CD8-positive, alpha-beta memory T cell (primary cell): ENCODE results near the gene ADGRL1. TPM values are rescaled to one million over a fixed set of nuclear protein-coding genes. Genes with fewer than 3 reads are reported as not detected.

ENCODE experiments used
- CTCF ChIA-PET: fragments of 350-600 bp; sonication (Branson Sonifier 250); formaldehyde crosslinking; loops from one replicate; lab custom pipeline; 2021; ENCODE audit warnings: antibody characterized with exemption; lab: Charles Lee
- POLR2A ChIA-PET: fragments of 350-600 bp; sonication (Branson Sonifier 250); formaldehyde crosslinking; loops from one replicate; lab custom pipeline; 2021; ENCODE audit warnings: antibody characterized with exemption; lab: Charles Lee
- DNase-seq, 5 donors: peaks; one replicate each; pipeline versions ENCODE4 v3.0.0 to v3.0.0-alpha.2; 2020 to 2022; ENCODE audit warnings: mixed read lengths in 1 of 5
- H3K27ac ChIP-seq: one replicate; pipeline ENCODE4 v1.7.0; 2013; ENCODE audit warnings: low read depth, mild to moderate bottlenecking, low read length, moderate library complexity
- H3K27me3 ChIP-seq: 2 replicates; pipeline ENCODE4 v1.7.0; 2013; ENCODE audit warnings: low read length, mild to moderate bottlenecking; ENCODE audit not compliant: insufficient read depth, poor library complexity, severe bottlenecking
- H3K36me3 ChIP-seq: 2 replicates; pipeline ENCODE4 v1.7.0; 2013; ENCODE audit warnings: mild to moderate bottlenecking, low read length, moderate library complexity; ENCODE audit not compliant: insufficient read depth
- H3K4me1 ChIP-seq: 2 replicates; pipeline ENCODE4 v1.7.0; 2013; ENCODE audit warnings: mild to moderate bottlenecking, low read length, moderate library complexity; ENCODE audit not compliant: insufficient read depth
- H3K4me3 ChIP-seq: 2 replicates; pipeline ENCODE4 v1.7.0; 2013; ENCODE audit warnings: mild to moderate bottlenecking, low read length
- H3K9me3 ChIP-seq: 2 replicates; pipeline ENCODE4 v1.7.0; 2013; ENCODE audit warnings: mild to moderate bottlenecking, low read length
- H3K27ac Mint-ChIP-seq, 8 donors: one replicate each; pipeline ENCODE4 v1.8.0; 2020 to 2021; ENCODE audit warnings: mixed read lengths in 8 of 8, mild to moderate bottlenecking in 6 of 8, inconsistent platforms in 3 of 8, moderate library complexity in 3 of 8
- H3K27me3 Mint-ChIP-seq, 2 donors: one replicate each; pipeline ENCODE4 v1.8.0; 2020 to 2021; ENCODE audit warnings: mixed read lengths in 2 of 2, mild to moderate bottlenecking in 1 of 2, moderate library complexity in 1 of 2
- H3K36me3 Mint-ChIP-seq, 3 donors: one replicate each; pipeline ENCODE4 v1.8.0; 2020 to 2021; ENCODE audit warnings: mixed read lengths in 3 of 3, inconsistent platforms in 1 of 3, mild to moderate bottlenecking in 1 of 3
- H3K4me1 Mint-ChIP-seq, 3 donors: one replicate each; pipeline ENCODE4 v1.8.0; 2020 to 2021; ENCODE audit warnings: mixed read lengths in 3 of 3, inconsistent platforms in 1 of 3, mild to moderate bottlenecking in 1 of 3
- H3K4me3 Mint-ChIP-seq, 7 donors: one replicate each; pipeline ENCODE4 v1.8.0; 2020 to 2021; ENCODE audit warnings: mixed read lengths in 7 of 7, mild to moderate bottlenecking in 6 of 7, moderate library complexity in 4 of 7, inconsistent platforms in 2 of 7
- H3K9me3 Mint-ChIP-seq, 5 donors: one replicate each; pipeline ENCODE4 v1.8.0; 2020 to 2022; ENCODE audit warnings: mixed read lengths in 5 of 5, mild to moderate bottlenecking in 3 of 5, moderate library complexity in 2 of 5, inconsistent platforms in 1 of 5
- polyA plus RNA-seq: library from polyadenylated mRNA; unstranded; fragments of 300-500 nt; fragmentation: Illumina TruSeq; gene quantifications from one replicate; pipeline ENCODE4 v1.2.3, GENCODE V29; 2021
- total RNA-seq, 2 experiments: library from RNA; stranded (reverse); gene quantifications; one replicate each; pipeline ENCODE4 v1.2.3, GENCODE V29; 2021

ADGRL1 gene
- total and polyA plus RNA-seq, 3 experiments from 2014 or later: 0.81 to 5.8 (median 5.8) TPM

- Mint-ChIP-seq H3K36me3 (peaks cover 0 to 6% (median 0%) of the 10 kb centered on the region in 3 donors), H3K4me3 (no peak overlapping the region), H3K9me3 (no peaks in the 10 kb centered on the region), H3K4me1 (peaks cover 25 to 30% (median 26%) of the 10 kb centered on the region in 3 donors), H3K27ac (peak overlapping the region in 1 of 8 donors; percentile 70), H3K27me3 (peaks cover 0 to 2% of the 10 kb centered on the region in 2 donors)
- Histone ChIP-seq H3K4me3 (no peak overlapping the region), H3K9me3 (no peaks in the 10 kb centered on the region), H3K27me3 (no peaks in the 10 kb centered on the region), H3K36me3 (no peaks in the 10 kb centered on the region), H3K4me1 (peaks cover 23% of the 10 kb centered on the region), H3K27ac (no peak overlapping the region)
- ChIA-PET POLR2A (interaction anchor here (1.7 kb wide), 1 partner anchor 16 kb away, joined by 4 read pairs; the partner anchor contains the start of gene ASF1B), CTCF (no interaction called here)
- no peak for DNase-seq
These were observed 85.5 kb downstream of the ADGRL1 start for GRCh38 chr19:14120497-14120780.

- Histone ChIP-seq H3K9me3 (no peaks in the 10 kb centered on the region), H3K4me1 (peaks cover 25% of the 10 kb centered on the region), H3K4me3 (no peak overlapping the region), H3K27ac (no peak overlapping the region), H3K36me3 (no peaks in the 10 kb centered on the region), H3K27me3 (no peaks in the 10 kb centered on the region)
- peaks cover 0 to 6% (median 0%) of the 10 kb centered on the region in 3 donors for H3K36me3 Mint-ChIP-seq
- H3K4me1 Mint-ChIP-seq: peaks cover 26 to 35% (median 32%) of the 10 kb centered on the region in 3 donors
- ChIA-PET CTCF (interaction anchor here (1.0 to 1.3 kb wide), 2 partner anchors 17 to 44 kb away, joined by 3 read pairs; partner anchors contain the start of gene ASF1B), POLR2A (interaction anchor here (1.7 kb wide), 1 partner anchor 17 kb away, joined by 4 read pairs; the partner anchor contains the start of gene ASF1B)
- no peak for DNase-seq
- H3K4me3 Mint-ChIP-seq: peak overlapping the region in 4 of 7 donors; percentile 31 to 91 (median 82)
- no peaks in the 10 kb centered on the region for H3K9me3 Mint-ChIP-seq
- peak overlapping the region in 5 of 8 donors; percentile 19 to 100 (median 55) for H3K27ac Mint-ChIP-seq
- peaks cover 0 to 2% of the 10 kb centered on the region in 2 donors for H3K27me3 Mint-ChIP-seq
These were observed 86.1 kb downstream of the ADGRL1 start for GRCh38 chr19:14119644-14120496.

- Histone ChIP-seq H3K27me3 (no peaks in the 10 kb centered on the region), H3K4me3 (peak overlapping the region; percentile 42), H3K27ac (peak overlapping the region; percentile 85), H3K9me3 (no peaks in the 10 kb centered on the region), H3K36me3 (no peaks in the 10 kb centered on the region), H3K4me1 (peaks cover 25% of the 10 kb centered on the region)
- Mint-ChIP-seq H3K36me3 (peaks cover 0 to 6% (median 0%) of the 10 kb centered on the region in 3 donors), H3K27ac (peak overlapping the region; percentile 96 to 100 (median 99)), H3K4me1 (peaks cover 30 to 38% (median 35%) of the 10 kb centered on the region in 3 donors), H3K9me3 (no peaks in the 10 kb centered on the region), H3K4me3 (peak overlapping the region; percentile 88 to 98 (median 94)), H3K27me3 (peaks cover 0 to 2% of the 10 kb centered on the region in 2 donors)
- ChIA-PET CTCF (interaction anchor here (1.0 to 1.3 kb wide), 2 partner anchors 18 to 43 kb away, joined by 3 read pairs; partner anchors contain the start of gene ASF1B), POLR2A (interaction anchor here (1.7 kb wide), 1 partner anchor 17 kb away, joined by 4 read pairs; the partner anchor contains the start of gene ASF1B)
- no peak for DNase-seq
These were observed 86.8 kb downstream of the ADGRL1 start for GRCh38 chr19:14119146-14119545.

GRCh38 chr19:14118165-14119051 lies 87.6 kb downstream of the ADGRL1 start:
- Histone ChIP-seq H3K27ac (peak overlapping the region; percentile 85), H3K36me3 (no peaks in the 10 kb centered on the region), H3K27me3 (no peaks in the 10 kb centered on the region), H3K4me3 (peak overlapping the region; percentile 42), H3K9me3 (no peaks in the 10 kb centered on the region), H3K4me1 (peaks cover 28% of the 10 kb centered on the region)
- peaks cover 0 to 4% of the 10 kb centered on the region in 2 donors for H3K27me3 Mint-ChIP-seq
- peak; percentile 29 to 68 (median 53) for DNase-seq
- ChIA-PET CTCF (interaction anchor here (1.0 to 1.3 kb wide), 4 partner anchors 13 to 42 kb away, joined by 3 to 5 read pairs (median 3); partner anchors contain the start of gene ASF1B), POLR2A (interaction anchor here (1.0 to 1.2 kb wide), 3 partner anchors 18 to 43 kb away, joined by 4 to 6 read pairs (median 6); partner anchors contain the start of gene ASF1B)
- H3K4me3 Mint-ChIP-seq: peak overlapping the region; percentile 88 to 98 (median 94)
- peaks cover 0 to 6% (median 0%) of the 10 kb centered on the region in 3 donors for H3K36me3 Mint-ChIP-seq
- H3K27ac Mint-ChIP-seq: peak overlapping the region; percentile 96 to 100 (median 99)
- H3K9me3 Mint-ChIP-seq: no peaks in the 10 kb centered on the region
- H3K4me1 Mint-ChIP-seq: peaks cover 33 to 45% (median 35%) of the 10 kb centered on the region in 3 donors

GRCh38 chr19:14117668-14118164 lies 88.3 kb downstream of the ADGRL1 start, which contains the start of gene PRKACA:
TSS of gene PRKACA (minus strand) at chr19:14117762. CDS start at chr19:14117547, 215 bp downstream.
- Mint-ChIP-seq H3K27me3 (peaks cover 0 to 4% of the 10 kb centered on the region in 2 donors), H3K27ac (peak within 1 kb of the TSS; percentile 96 to 100 (median 99)), H3K9me3 (no peaks in the 10 kb centered on the region), H3K4me3 (peak within 1 kb of the TSS; percentile 92 to 98 (median 96)), H3K4me1 (peaks cover 35 to 52% (median 35%) of the 10 kb centered on the region in 3 donors), H3K36me3 (peaks cover 0 to 6% (median 0%) of the 10 kb centered on the region in 3 donors)
- POLR2A ChIA-PET: interaction anchor here (0.5 to 1.2 kb wide), 4 partner anchors 19 to 65 kb away, joined by 4 to 12 read pairs (median 6); partner anchors contain the start of gene ASF1B
- Histone ChIP-seq H3K9me3 (no peaks in the 10 kb centered on the region), H3K4me1 (peaks cover 34% of the 10 kb centered on the region), H3K36me3 (no peaks in the 10 kb centered on the region), H3K4me3 (peak within 1 kb of the TSS; percentile 60), H3K27ac (peak within 1 kb of the TSS; percentile 85), H3K27me3 (no peaks in the 10 kb centered on the region)
- DNase-seq: peak; percentile 97 to 99 (median 99)
- CTCF ChIA-PET: interaction anchor here (1.0 to 1.2 kb wide), 2 partner anchors 12 to 19 kb away, joined by 3 to 5 read pairs; partner anchors contain the start of gene ASF1B

GRCh38 chr19:14116918-14117578 lies 88.9 kb downstream of the ADGRL1 start:
- H3K4me1 Mint-ChIP-seq: peaks cover 35 to 57% (median 35%) of the 10 kb centered on the region in 3 donors

More at GRCh38 chr19:14116918-14117578, 88.9 kb downstream of the ADGRL1 start:
- ChIA-PET CTCF (interaction anchor here (1.0 to 5.0 kb wide), 5 partner anchors 11 to 44 kb away, joined by 3 to 28 read pairs (median 5); partner anchors contain the start of genes ASF1B and MISP3), POLR2A (interaction anchor here (0.5 to 1.2 kb wide), 5 partner anchors 20 to 64 kb away, joined by 3 to 12 read pairs (median 6); partner anchors contain the start of genes ASF1B and MISP3)
- Mint-ChIP-seq H3K27ac (peak overlapping the region in 7 of 8 donors; percentile 63 to 98 (median 92)), H3K27me3 (peaks cover 0 to 4% of the 10 kb centered on the region in 2 donors), H3K36me3 (peaks cover 0 to 6% (median 0%) of the 10 kb centered on the region in 3 donors), H3K9me3 (no peaks in the 10 kb centered on the region), H3K4me3 (peak overlapping the region; percentile 84 to 98 (median 93))
- Histone ChIP-seq H3K4me1 (peaks cover 34% of the 10 kb centered on the region), H3K27me3 (no peaks in the 10 kb centered on the region), H3K4me3 (peak overlapping the region; percentile 60), H3K9me3 (no peaks in the 10 kb centered on the region), H3K27ac (peak overlapping the region; percentile 33), H3K36me3 (no peaks in the 10 kb centered on the region)
- peak in 2 of 5 donors; percentile 17 to 58 for DNase-seq
